Body of pancreas (tissue), 4 donors: ENCODE measurements around the gene NEGR1.

ENCODE experiments used
- POLR2A ChIP-seq, 3 donors: fragments of 450-650 bp; IDR thresholded peaks; one replicate each; pipeline ENCODE4 v1.6.1; 2016; ENCODE audit warnings: antibody characterized with exemption in 3 of 3, mild to moderate bottlenecking in 2 of 3
- TF ChIP-seq, protein P1 (sequence below), 7 experiments: fragments of 450-650 bp in 4 of 7; fragments of 200-600 bp in 3 of 7; sonication (generic) in 3 of 7; IDR thresholded peaks; one replicate each; pipeline ENCODE4 v1.5.1; 2016 to 2019; ENCODE audit warnings: antibody characterized with exemption in 7 of 7

GRCh38 chr1:71921935-71922559 is 360.3 kb downstream of the NEGR1 start:
- TF ChIP-seq, protein P1, sequence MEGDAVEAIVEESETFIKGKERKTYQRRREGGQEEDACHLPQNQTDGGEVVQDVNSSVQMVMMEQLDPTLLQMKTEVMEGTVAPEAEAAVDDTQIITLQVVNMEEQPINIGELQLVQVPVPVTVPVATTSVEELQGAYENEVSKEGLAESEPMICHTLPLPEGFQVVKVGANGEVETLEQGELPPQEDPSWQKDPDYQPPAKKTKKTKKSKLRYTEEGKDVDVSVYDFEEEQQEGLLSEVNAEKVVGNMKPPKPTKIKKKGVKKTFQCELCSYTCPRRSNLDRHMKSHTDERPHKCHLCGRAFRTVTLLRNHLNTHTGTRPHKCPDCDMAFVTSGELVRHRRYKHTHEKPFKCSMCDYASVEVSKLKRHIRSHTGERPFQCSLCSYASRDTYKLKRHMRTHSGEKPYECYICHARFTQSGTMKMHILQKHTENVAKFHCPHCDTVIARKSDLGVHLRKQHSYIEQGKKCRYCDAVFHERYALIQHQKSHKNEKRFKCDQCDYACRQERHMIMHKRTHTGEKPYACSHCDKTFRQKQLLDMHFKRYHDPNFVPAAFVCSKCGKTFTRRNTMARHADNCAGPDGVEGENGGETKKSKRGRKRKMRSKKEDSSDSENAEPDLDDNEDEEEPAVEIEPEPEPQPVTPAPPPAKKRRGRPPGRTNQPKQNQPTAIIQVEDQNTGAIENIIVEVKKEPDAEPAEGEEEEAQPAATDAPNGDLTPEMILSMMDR (IDR thresholded peaks at IDR 0.05): no peak
- TF ChIP-seq POLR2A (IDR thresholded peaks at IDR 0.05): no peak
